Measurements from ENCODE around the gene THY1. TPM values are rescaled to one million over a fixed set of nuclear protein-coding genes. Genes with fewer than 3 reads are reported as not detected.

THY1 gene
- total RNA-seq, 1 donor from 2014 or later = 0.62 TPM

- Mint-ChIP-seq H3K4me3 (ENCODE audit: low read depth) (no peak overlapping the region), H3K27me3 (no peaks in the 10 kb centered on the region), H3K9me3 (ENCODE audit: low read depth) (no peaks in the 10 kb centered on the region), H3K36me3 (ENCODE audit: insufficient read depth) (no peaks in the 10 kb centered on the region), H3K4me1 (ENCODE audit: low read depth) (peaks cover 43% of the 10 kb centered on the region), H3K27ac (no peak overlapping the region)
- DNase-seq (ENCODE audit: low spot score, unreplicated experiment) = no peak
- no peak for TF ChIP-seq CTCF (IDR thresholded peaks at IDR 0.05; ENCODE audit: unreplicated experiment)
Observed at GRCh38 chr11:119370486-119371046, 52.4 kb downstream of the THY1 start.

GRCh38 chr11:119369132-119369925 is 53.6 kb downstream of the THY1 start:
- H3K9me3 Mint-ChIP-seq (ENCODE audit: low read depth) = no peaks in the 10 kb centered on the region
- peak overlapping the region; percentile 5 for H3K4me3 Mint-ChIP-seq (ENCODE audit: low read depth)
- H3K27ac Mint-ChIP-seq = peak overlapping the region; percentile 35
- TF ChIP-seq CTCF (IDR thresholded peaks at IDR 0.05; ENCODE audit: unreplicated experiment) = no peak
- no peak for DNase-seq (ENCODE audit: low spot score, unreplicated experiment)
- H3K27me3 Mint-ChIP-seq = peaks cover 8% of the 10 kb centered on the region
- no peaks in the 10 kb centered on the region for H3K36me3 Mint-ChIP-seq (ENCODE audit: insufficient read depth)
- H3K4me1 Mint-ChIP-seq (ENCODE audit: low read depth) = peaks cover 47% of the 10 kb centered on the region

- Mint-ChIP-seq H3K4me1 (ENCODE audit: low read depth) (peaks cover 46% of the 10 kb centered on the region), H3K9me3 (ENCODE audit: low read depth) (no peaks in the 10 kb centered on the region), H3K27ac (peak overlapping the region; percentile 67), H3K36me3 (ENCODE audit: insufficient read depth) (no peaks in the 10 kb centered on the region), H3K4me3 (ENCODE audit: low read depth) (no peak overlapping the region), H3K27me3 (peaks cover 8% of the 10 kb centered on the region)
- no peak for DNase-seq (ENCODE audit: low spot score, unreplicated experiment)
- TF ChIP-seq CTCF (IDR thresholded peaks at IDR 0.05; ENCODE audit: unreplicated experiment) = no peak
Observed at GRCh38 chr11:119368121-119369034, 54.6 kb downstream of the THY1 start.

DNA sequence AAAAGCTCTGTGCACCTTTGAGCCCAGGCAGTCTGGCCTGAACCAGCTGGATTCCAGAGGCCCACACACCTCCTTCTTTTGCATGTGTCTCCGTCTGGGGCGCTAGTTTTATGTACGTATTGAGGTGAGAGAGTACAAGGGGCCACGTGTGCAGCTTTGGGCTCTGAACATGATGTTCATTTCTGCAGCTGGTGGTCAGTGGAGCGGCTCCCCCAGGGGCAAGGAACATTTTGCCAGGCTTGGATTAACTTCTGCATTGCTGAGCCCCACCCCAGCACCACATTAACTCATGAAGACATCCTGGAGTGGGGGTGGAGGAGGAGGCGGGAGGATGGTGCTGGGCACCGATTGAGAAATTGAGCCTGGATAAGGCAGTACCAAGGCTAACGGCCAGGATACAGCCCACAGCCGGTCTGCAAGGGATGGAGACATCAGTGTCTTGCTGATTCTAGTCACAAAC is 55.3 kb downstream of the THY1 start:
- TF ChIP-seq CTCF (IDR thresholded peaks at IDR 0.05; ENCODE audit: unreplicated experiment) = no peak
- Mint-ChIP-seq H3K27ac (no peak overlapping the region), H3K27me3 (peaks cover 12% of the 10 kb centered on the region), H3K4me1 (ENCODE audit: low read depth) (peaks cover 48% of the 10 kb centered on the region), H3K36me3 (ENCODE audit: insufficient read depth) (no peaks in the 10 kb centered on the region), H3K9me3 (ENCODE audit: low read depth) (no peaks in the 10 kb centered on the region), H3K4me3 (ENCODE audit: low read depth) (no peak overlapping the region)
- no peak for DNase-seq (ENCODE audit: low spot score, unreplicated experiment)

Other genes starting within 250 kb of the THY1 start
- 6.2 and 6.3 TPM in 2 replicates for gene NHERF4, start 237.7 kb downstream of the THY1 start, total RNA-seq
- gene CBL, start 216.8 kb downstream of the THY1 start, total RNA-seq = 26.4 and 26.5 TPM in 2 replicates
- gene MCAM, start 106.0 kb downstream of the THY1 start, total RNA-seq = 9.8 and 12.7 TPM in 2 replicates
- gene RNF26, start 88.6 kb downstream of the THY1 start, total RNA-seq = 30.3 and 34.2 TPM in 2 replicates
- 0.31 and 0.40 TPM in 2 replicates for gene C1QTNF5, start 82.3 kb downstream of the THY1 start, total RNA-seq
- not detected in 2 replicates for gene MFRP, start 76.5 kb downstream of the THY1 start, total RNA-seq
- gene USP2, start 41.5 kb downstream of the THY1 start, total RNA-seq = 5.1 and 6.3 TPM in 2 replicates